NOMO-1 treated with dmso at 0.1 percent for 144 hours (cell line): ENCODE measurements around the gene CEP131.

Source experiments
- DNase-seq: peaks from one replicate; lab custom pipeline; 2025; ENCODE audit not compliant: unreplicated experiment; lab: John Stamatoyannopoulos, UW

The CEP131 gene

GRCh38 chr17:81251709-81252301 is 29.0 kb upstream of the CEP131 start:
- no peak for DNase-seq

GRCh38 chr17:81251094-81251708 is 28.4 kb upstream of the CEP131 start:
- no peak for DNase-seq

GRCh38 chr17:81250286-81251093 is 27.7 kb upstream of the CEP131 start:
- DNase-seq, result no peak

- no peak for DNase-seq
Measured at GRCh38 chr17:81249223-81250040, 26.7 kb upstream of the CEP131 start.

- no peak for DNase-seq
Measured at GRCh38 chr17:81248649-81249048, 25.9 kb upstream of the CEP131 start.

GRCh38 chr17:81247339-81247990 is 24.7 kb upstream of the CEP131 start:
- no peak for DNase-seq

- no peak for DNase-seq
Measured at GRCh38 chr17:81246679-81247338, 24.0 kb upstream of the CEP131 start.

GRCh38 chr17:81246343-81246670 is 23.5 kb upstream of the CEP131 start:
- DNase-seq, result no peak

GRCh38 chr17:81245665-81246342 is 23.0 kb upstream of the CEP131 start:
- DNase-seq, result no peak

- DNase-seq, result no peak
Measured at GRCh38 chr17:81245024-81245664, 22.4 kb upstream of the CEP131 start.

- no peak for DNase-seq
Measured at GRCh38 chr17:81244358-81245023, 21.7 kb upstream of the CEP131 start.

GRCh38 chr17:81243333-81243664 is 20.5 kb upstream of the CEP131 start:
- DNase-seq, result no peak

- no peak for DNase-seq
Measured at GRCh38 chr17:81242421-81243332, 19.9 kb upstream of the CEP131 start.

- peak; percentile 46 for DNase-seq
Measured at GRCh38 chr17:81241648-81242420, 19.1 kb upstream of the CEP131 start.

- DNase-seq, result no peak
Measured at GRCh38 chr17:81241203-81241602, 18.4 kb upstream of the CEP131 start.

GRCh38 chr17:81240761-81241160 is 18.0 kb upstream of the CEP131 start:
- DNase-seq, result no peak
